ENCODE data around the gene NAPG.

DNA sequence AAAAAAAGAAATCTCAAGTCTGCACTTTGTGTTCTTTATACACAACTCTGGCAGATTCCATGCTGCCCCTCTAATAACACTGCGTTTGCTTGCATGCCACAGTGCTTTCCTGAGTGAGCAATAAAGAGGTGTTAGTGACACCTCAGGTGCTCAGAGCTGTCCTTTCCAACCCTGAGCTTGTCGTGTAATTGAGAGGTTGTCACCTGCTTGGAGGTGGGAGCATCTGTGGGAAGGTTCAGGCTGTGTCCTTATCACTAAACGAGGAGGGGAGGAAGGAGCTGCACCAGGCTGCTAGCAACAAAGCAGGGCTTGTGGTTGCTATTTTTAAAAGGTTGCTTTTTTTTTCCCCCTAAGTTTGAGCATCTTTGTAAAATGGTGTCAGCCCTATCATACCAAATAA lies 39.5 kb upstream of the NAPG start:
- TF ChIP-seq, protein P1, sequence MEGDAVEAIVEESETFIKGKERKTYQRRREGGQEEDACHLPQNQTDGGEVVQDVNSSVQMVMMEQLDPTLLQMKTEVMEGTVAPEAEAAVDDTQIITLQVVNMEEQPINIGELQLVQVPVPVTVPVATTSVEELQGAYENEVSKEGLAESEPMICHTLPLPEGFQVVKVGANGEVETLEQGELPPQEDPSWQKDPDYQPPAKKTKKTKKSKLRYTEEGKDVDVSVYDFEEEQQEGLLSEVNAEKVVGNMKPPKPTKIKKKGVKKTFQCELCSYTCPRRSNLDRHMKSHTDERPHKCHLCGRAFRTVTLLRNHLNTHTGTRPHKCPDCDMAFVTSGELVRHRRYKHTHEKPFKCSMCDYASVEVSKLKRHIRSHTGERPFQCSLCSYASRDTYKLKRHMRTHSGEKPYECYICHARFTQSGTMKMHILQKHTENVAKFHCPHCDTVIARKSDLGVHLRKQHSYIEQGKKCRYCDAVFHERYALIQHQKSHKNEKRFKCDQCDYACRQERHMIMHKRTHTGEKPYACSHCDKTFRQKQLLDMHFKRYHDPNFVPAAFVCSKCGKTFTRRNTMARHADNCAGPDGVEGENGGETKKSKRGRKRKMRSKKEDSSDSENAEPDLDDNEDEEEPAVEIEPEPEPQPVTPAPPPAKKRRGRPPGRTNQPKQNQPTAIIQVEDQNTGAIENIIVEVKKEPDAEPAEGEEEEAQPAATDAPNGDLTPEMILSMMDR (IDR thresholded peaks at IDR 0.05; ENCODE audit: insufficient read depth, low read length): no peak
- no peak for TF ChIP-seq POLR2AphosphoS5 (IDR thresholded peaks at IDR 0.05; ENCODE audit: low read depth)
- TF ChIP-seq SPI1 (IDR thresholded peaks at IDR 0.05; ENCODE audit: borderline replicate concordance, low read depth): no peak
- TF ChIP-seq, protein P2, sequence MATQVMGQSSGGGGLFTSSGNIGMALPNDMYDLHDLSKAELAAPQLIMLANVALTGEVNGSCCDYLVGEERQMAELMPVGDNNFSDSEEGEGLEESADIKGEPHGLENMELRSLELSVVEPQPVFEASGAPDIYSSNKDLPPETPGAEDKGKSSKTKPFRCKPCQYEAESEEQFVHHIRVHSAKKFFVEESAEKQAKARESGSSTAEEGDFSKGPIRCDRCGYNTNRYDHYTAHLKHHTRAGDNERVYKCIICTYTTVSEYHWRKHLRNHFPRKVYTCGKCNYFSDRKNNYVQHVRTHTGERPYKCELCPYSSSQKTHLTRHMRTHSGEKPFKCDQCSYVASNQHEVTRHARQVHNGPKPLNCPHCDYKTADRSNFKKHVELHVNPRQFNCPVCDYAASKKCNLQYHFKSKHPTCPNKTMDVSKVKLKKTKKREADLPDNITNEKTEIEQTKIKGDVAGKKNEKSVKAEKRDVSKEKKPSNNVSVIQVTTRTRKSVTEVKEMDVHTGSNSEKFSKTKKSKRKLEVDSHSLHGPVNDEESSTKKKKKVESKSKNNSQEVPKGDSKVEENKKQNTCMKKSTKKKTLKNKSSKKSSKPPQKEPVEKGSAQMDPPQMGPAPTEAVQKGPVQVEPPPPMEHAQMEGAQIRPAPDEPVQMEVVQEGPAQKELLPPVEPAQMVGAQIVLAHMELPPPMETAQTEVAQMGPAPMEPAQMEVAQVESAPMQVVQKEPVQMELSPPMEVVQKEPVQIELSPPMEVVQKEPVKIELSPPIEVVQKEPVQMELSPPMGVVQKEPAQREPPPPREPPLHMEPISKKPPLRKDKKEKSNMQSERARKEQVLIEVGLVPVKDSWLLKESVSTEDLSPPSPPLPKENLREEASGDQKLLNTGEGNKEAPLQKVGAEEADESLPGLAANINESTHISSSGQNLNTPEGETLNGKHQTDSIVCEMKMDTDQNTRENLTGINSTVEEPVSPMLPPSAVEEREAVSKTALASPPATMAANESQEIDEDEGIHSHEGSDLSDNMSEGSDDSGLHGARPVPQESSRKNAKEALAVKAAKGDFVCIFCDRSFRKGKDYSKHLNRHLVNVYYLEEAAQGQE (IDR thresholded peaks at IDR 0.05; ENCODE audit: insufficient replicate concordance, low read depth): no peak
- TF ChIP-seq GABPA (IDR thresholded peaks at IDR 0.05; ENCODE audit: low read depth): no peak
